Measurements from ENCODE around the gene CTPS1. TPM values are rescaled to one million over a fixed set of nuclear protein-coding genes. Genes with fewer than 3 reads are reported as not detected.

Gene CTPS1
- total RNA-seq, 1 donor from 2014 or later, result 41.2 TPM

- Mint-ChIP-seq H3K27ac (ENCODE audit: unreplicated experiment) (peak overlapping the region; percentile 71), H3K4me1 (ENCODE audit: unreplicated experiment) (peaks cover 30% of the 10 kb centered on the region), H3K4me3 (ENCODE audit: unreplicated experiment) (no peak overlapping the region), H3K27me3 (ENCODE audit: unreplicated experiment) (no peaks in the 10 kb centered on the region), H3K36me3 (ENCODE audit: low read depth, unreplicated experiment) (no peaks in the 10 kb centered on the region), H3K9me3 (ENCODE audit: unreplicated experiment) (no peaks in the 10 kb centered on the region)
- TF ChIP-seq CTCF (IDR thresholded peaks at IDR 0.05; ENCODE audit: unreplicated experiment), result no peak
- no peak for DNase-seq (ENCODE audit: low spot score)
These were observed 14.0 kb upstream of the CTPS1 start for GRCh38 chr1:40965531-40965930.

GRCh38 chr1:40966417-40966816 is 13.1 kb upstream of the CTPS1 start:
- no peak for TF ChIP-seq CTCF (IDR thresholded peaks at IDR 0.05; ENCODE audit: unreplicated experiment)
- no peak for DNase-seq (ENCODE audit: low spot score)
- no peak overlapping the region for H3K4me3 Mint-ChIP-seq (ENCODE audit: unreplicated experiment)
- H3K9me3 Mint-ChIP-seq (ENCODE audit: unreplicated experiment), result no peaks in the 10 kb centered on the region
- no peaks in the 10 kb centered on the region for H3K36me3 Mint-ChIP-seq (ENCODE audit: low read depth, unreplicated experiment)
- peak overlapping the region; percentile 80 for H3K27ac Mint-ChIP-seq (ENCODE audit: unreplicated experiment)
- peaks cover 30% of the 10 kb centered on the region for H3K4me1 Mint-ChIP-seq (ENCODE audit: unreplicated experiment)
- no peaks in the 10 kb centered on the region for H3K27me3 Mint-ChIP-seq (ENCODE audit: unreplicated experiment)

- DNase-seq (ENCODE audit: low spot score), result no peak
- H3K9me3 Mint-ChIP-seq (ENCODE audit: unreplicated experiment), result no peaks in the 10 kb centered on the region
- H3K4me3 Mint-ChIP-seq (ENCODE audit: unreplicated experiment), result no peak overlapping the region
- no peaks in the 10 kb centered on the region for H3K27me3 Mint-ChIP-seq (ENCODE audit: unreplicated experiment)
- no peaks in the 10 kb centered on the region for H3K36me3 Mint-ChIP-seq (ENCODE audit: low read depth, unreplicated experiment)
- peaks cover 40% of the 10 kb centered on the region for H3K4me1 Mint-ChIP-seq (ENCODE audit: unreplicated experiment)
- TF ChIP-seq CTCF (IDR thresholded peaks at IDR 0.05; ENCODE audit: unreplicated experiment), result no peak
- no peak overlapping the region for H3K27ac Mint-ChIP-seq (ENCODE audit: unreplicated experiment)
These were observed 10.1 kb upstream of the CTPS1 start for GRCh38 chr1:40969445-40969844.

- H3K27me3 Mint-ChIP-seq (ENCODE audit: unreplicated experiment), result no peaks in the 10 kb centered on the region
- no peaks in the 10 kb centered on the region for H3K9me3 Mint-ChIP-seq (ENCODE audit: unreplicated experiment)
- peaks cover 38% of the 10 kb centered on the region for H3K4me1 Mint-ChIP-seq (ENCODE audit: unreplicated experiment)
- H3K4me3 Mint-ChIP-seq (ENCODE audit: unreplicated experiment), result no peak overlapping the region
- no peak for DNase-seq (ENCODE audit: low spot score)
- TF ChIP-seq CTCF (IDR thresholded peaks at IDR 0.05; ENCODE audit: unreplicated experiment), result no peak
- no peak overlapping the region for H3K27ac Mint-ChIP-seq (ENCODE audit: unreplicated experiment)
- H3K36me3 Mint-ChIP-seq (ENCODE audit: low read depth, unreplicated experiment), result peaks cover 3% of the 10 kb centered on the region
These were observed 7.5 kb upstream of the CTPS1 start for GRCh38 chr1:40971966-40972365.

- Mint-ChIP-seq H3K4me3 (ENCODE audit: unreplicated experiment) (no peak overlapping the region), H3K9me3 (ENCODE audit: unreplicated experiment) (no peaks in the 10 kb centered on the region), H3K27ac (ENCODE audit: unreplicated experiment) (no peak overlapping the region), H3K27me3 (ENCODE audit: unreplicated experiment) (peaks cover 2% of the 10 kb centered on the region), H3K4me1 (ENCODE audit: unreplicated experiment) (peaks cover 32% of the 10 kb centered on the region), H3K36me3 (ENCODE audit: low read depth, unreplicated experiment) (peaks cover 3% of the 10 kb centered on the region)
- no peak for TF ChIP-seq CTCF (IDR thresholded peaks at IDR 0.05; ENCODE audit: unreplicated experiment)
- no peak for DNase-seq (ENCODE audit: low spot score)
These were observed 5.6 kb upstream of the CTPS1 start for GRCh38 chr1:40973912-40974311.

Data from endothelial cell (in vitro differentiated cells).